HS-27A (cell line): Measurements from ENCODE around the gene CHST3.
"Not testable (repeated sequence)": the region's sequence is repeated elsewhere in the genome, so short reads cannot be mapped to it uniquely, and the experiment has no call there.

Experiments
- DNase-seq: peaks from one replicate; pipeline ENCODE4 v3.0.0-alpha.2; 2012; ENCODE audit warnings: low read depth, missing footprints

Gene CHST3

GRCh38 chr10:72030762-72031543 lies 66.8 kb downstream of the CHST3 start:
- DNase-seq = no peak

- no peak for DNase-seq
These were observed 67.5 kb downstream of the CHST3 start for GRCh38 chr10:72031706-72032105.

- DNase-seq = not testable (repeated sequence)
These were observed 68.4 kb downstream of the CHST3 start for GRCh38 chr10:72032409-72033162.

- no peak for DNase-seq
These were observed 69.9 kb downstream of the CHST3 start for GRCh38 chr10:72034040-72034499.

GRCh38 chr10:72034761-72035160 lies 70.6 kb downstream of the CHST3 start:
- DNase-seq = no peak

GRCh38 chr10:72035252-72035887 lies 71.2 kb downstream of the CHST3 start:
- no peak for DNase-seq

- no peak for DNase-seq
These were observed 73.1 kb downstream of the CHST3 start for GRCh38 chr10:72037266-72037665.

GRCh38 chr10:72037811-72038210 lies 73.6 kb downstream of the CHST3 start:
- no peak for DNase-seq

GRCh38 chr10:72038458-72039001 lies 74.3 kb downstream of the CHST3 start:
- no peak for DNase-seq

GRCh38 chr10:72039377-72039776 lies 75.2 kb downstream of the CHST3 start:
- no peak for DNase-seq

- no peak for DNase-seq
These were observed 77.3 kb downstream of the CHST3 start for GRCh38 chr10:72041491-72041890.

GRCh38 chr10:72043016-72043834 lies 79.0 kb downstream of the CHST3 start:
- no peak for DNase-seq

GRCh38 chr10:72044417-72045041 lies 80.3 kb downstream of the CHST3 start:
- DNase-seq = no peak

- no peak for DNase-seq
These were observed 81.4 kb downstream of the CHST3 start for GRCh38 chr10:72045586-72045985.

GRCh38 chr10:72048450-72049124 lies 84.4 kb downstream of the CHST3 start:
- DNase-seq = peak; percentile 54

- no peak for DNase-seq
These were observed 85.3 kb downstream of the CHST3 start for GRCh38 chr10:72049472-72049871.

- no peak for DNase-seq
These were observed 86.0 kb downstream of the CHST3 start for GRCh38 chr10:72049969-72050781.

- no peak for DNase-seq
These were observed 86.7 kb downstream of the CHST3 start for GRCh38 chr10:72050873-72051272.

GRCh38 chr10:72053690-72054089 lies 89.5 kb downstream of the CHST3 start:
- no peak for DNase-seq

GRCh38 chr10:72056113-72056512 lies 91.9 kb downstream of the CHST3 start:
- no peak for DNase-seq
